ENCODE data around the gene ZNF593OS. TPM values are rescaled to one million over a fixed set of nuclear protein-coding genes. Genes with fewer than 3 reads are reported as not detected.

ZNF593OS gene
- total RNA-seq, 2 donors from 2014 or later = not detected

DNA sequence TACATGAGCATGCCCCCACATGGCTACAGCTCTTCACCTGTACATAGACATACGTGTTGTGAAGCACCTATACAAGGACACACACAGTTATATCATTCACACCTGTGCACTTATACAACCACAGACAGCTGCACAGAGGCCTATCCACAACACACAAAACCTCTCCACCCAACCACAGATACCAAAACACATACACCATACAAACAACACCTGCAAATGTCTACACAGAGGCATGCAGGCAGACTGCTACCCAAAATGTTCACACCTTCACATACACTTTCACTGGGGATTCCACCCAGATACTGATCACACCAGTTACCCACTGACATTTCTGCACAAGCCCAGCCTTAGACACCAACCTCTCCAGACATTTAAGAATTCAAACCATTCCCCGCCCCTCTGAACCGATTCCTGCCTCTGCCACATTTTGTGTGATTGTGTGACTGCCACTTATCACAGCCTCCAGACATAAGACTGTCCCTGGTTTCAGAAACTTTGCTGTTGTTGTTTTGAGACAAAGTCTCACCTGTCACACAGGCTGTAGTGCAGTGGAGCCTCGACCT is 4.8 kb downstream of the ZNF593OS start:
- no peak for DNase-seq (ENCODE audit: low spot score)
- H3K9me3 ChIP-seq = no peaks in the 10 kb centered on the region
- no peaks in the 10 kb centered on the region for H3K36me3 ChIP-seq
- no peak overlapping the region for H3K4me3 ChIP-seq
- H3K27ac ChIP-seq = no peak overlapping the region
- no peaks in the 10 kb centered on the region for H3K27me3 ChIP-seq (replicated peaks; ENCODE audit: insufficient read depth)
- TF ChIP-seq, protein P1, sequence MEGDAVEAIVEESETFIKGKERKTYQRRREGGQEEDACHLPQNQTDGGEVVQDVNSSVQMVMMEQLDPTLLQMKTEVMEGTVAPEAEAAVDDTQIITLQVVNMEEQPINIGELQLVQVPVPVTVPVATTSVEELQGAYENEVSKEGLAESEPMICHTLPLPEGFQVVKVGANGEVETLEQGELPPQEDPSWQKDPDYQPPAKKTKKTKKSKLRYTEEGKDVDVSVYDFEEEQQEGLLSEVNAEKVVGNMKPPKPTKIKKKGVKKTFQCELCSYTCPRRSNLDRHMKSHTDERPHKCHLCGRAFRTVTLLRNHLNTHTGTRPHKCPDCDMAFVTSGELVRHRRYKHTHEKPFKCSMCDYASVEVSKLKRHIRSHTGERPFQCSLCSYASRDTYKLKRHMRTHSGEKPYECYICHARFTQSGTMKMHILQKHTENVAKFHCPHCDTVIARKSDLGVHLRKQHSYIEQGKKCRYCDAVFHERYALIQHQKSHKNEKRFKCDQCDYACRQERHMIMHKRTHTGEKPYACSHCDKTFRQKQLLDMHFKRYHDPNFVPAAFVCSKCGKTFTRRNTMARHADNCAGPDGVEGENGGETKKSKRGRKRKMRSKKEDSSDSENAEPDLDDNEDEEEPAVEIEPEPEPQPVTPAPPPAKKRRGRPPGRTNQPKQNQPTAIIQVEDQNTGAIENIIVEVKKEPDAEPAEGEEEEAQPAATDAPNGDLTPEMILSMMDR (IDR thresholded peaks at IDR 0.05) = no peak
- ATAC-seq (ENCODE audit: insufficient number of reproducible peaks, low FRiP score, low read depth) = no peak
- H3K4me1 ChIP-seq (ENCODE audit: control insufficient read depth in 1 of 2, low read depth in 2 of 2) = peaks cover 5 to 18% of the 10 kb centered on the region in 2 donors

DNA sequence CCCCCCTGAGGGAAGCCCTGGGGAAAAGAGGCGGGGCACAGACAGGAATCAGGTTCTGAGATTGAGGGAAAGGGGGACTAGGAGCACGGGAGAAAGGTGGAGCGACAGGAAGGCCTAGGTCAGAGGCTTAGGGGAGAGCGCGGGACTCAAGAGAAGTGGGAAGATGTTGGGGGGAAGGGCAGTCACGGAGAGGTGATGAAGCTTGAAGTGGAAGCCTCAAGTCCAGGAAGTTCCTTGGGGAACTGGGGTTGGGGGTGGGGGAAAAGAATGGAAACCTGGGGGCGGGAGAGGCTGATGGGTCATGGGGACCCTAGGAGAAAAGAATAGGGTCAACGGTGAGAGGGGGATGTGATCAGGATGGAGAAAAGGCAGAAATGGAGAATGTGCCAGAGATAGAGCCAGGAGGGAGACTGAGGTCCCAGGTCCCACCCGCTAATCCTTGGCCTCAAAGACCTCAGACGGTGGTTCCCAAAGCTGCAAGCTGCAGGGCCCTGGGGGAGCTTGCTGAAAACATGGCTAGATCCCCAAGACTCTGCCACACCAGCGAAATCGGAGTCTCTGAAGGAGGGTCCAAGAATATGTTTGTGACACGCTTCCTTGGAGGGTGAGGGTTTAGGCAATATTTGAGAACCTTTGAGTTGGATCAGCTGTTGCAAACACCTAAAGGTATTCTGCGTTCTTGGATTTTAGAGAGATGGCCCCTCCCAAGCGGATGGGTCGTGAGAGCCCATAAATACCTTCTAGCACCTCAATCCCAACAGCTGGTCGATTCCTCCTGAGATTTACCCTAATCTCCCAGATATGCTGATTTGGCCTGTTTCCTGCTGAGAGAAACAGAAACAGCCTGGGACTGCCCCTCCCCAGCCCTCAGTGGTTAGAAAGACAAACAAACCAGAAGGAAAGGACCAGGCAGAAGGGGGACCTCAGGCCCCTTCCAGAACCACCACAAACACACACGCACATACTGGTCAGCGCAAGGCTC is 6.5 kb downstream of the ZNF593OS start:
- Histone ChIP-seq H3K4me3 (peak overlapping the region; percentile 68), H3K27ac (peak overlapping the region in 1 of 2 donors; percentile 50), H3K27me3 (replicated peaks; ENCODE audit: insufficient read depth) (no peaks in the 10 kb centered on the region), H3K9me3 (no peaks in the 10 kb centered on the region), H3K36me3 (no peaks in the 10 kb centered on the region), H3K4me1 (ENCODE audit: control insufficient read depth in 1 of 2, low read depth in 2 of 2) (peaks cover 0 to 12% of the 10 kb centered on the region in 2 donors)
- TF ChIP-seq, protein P1 (IDR thresholded peaks at IDR 0.05) = no peak
- DNase-seq (ENCODE audit: low spot score) (no peak), ATAC-seq (ENCODE audit: insufficient number of reproducible peaks, low FRiP score, low read depth) (no peak)

DNA sequence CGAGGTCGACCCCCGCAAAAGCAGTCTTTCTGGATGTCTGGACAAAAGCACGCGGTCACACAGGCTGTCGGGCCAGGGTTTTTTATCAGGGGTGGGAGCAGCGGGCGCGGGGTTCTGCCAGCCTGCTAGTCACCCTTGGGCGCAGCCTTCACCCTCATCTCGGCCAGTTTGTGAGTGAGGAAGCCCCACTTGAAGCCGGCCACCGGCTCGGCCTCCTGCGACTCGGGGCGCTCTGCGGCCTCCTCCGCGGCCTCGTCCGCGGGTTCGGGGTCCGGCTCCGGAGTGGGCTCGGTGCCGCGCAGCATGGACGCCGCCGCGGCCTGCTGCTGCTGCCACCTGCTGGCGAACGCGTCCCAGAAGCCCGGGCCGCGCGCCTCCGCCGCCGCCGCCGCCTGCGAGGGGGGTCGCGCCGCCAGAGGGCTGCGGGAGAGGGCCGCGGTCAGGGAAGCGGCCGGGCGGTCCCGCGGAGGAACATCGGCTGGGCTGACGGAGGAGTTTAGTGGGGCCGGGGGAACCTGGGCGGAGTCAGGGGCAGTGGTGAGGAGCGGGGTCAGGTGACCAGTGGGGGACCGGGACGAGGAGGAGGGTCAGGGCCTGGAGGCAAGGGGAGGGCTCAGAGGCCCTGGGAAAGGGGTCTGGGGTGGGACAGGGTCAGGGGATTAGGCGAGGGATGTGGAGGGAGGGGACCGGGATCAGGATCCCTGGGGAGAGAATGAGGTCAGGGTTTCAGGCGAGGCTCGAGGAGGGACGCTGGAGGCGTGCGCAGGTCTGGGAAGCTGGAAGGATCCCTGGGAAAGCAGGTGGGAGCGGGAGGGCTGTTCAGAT is 7.4 kb downstream of the ZNF593OS start:
- no peak for ATAC-seq (ENCODE audit: insufficient number of reproducible peaks, low FRiP score, low read depth)
- TF ChIP-seq, protein P1 (IDR thresholded peaks at IDR 0.05) = peak; percentile 59

DNA sequence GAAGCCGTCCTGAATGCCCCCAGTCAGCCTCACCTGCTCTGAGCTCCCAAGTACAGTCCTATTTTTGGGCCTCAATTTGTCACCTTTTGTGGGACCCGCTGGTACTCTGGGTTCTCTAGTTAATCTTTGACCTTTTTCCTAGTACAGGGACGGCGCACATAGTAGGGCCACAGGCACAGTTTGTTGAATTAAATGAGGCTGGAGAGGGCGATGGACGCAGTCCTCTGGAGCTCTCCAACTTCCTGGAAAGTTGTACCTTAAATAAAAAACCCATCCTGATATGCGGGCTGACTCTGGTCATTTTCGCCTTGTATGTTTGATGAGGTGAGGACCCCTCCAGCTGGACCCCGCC is 8.0 kb downstream of the ZNF593OS start:
- no peak for ATAC-seq (ENCODE audit: insufficient number of reproducible peaks, low FRiP score, low read depth)
- TF ChIP-seq, protein P1 (IDR thresholded peaks at IDR 0.05) = no peak
- no peaks in the 10 kb centered on the region for H3K9me3 ChIP-seq
- no peaks in the 10 kb centered on the region for H3K36me3 ChIP-seq
- H3K27me3 ChIP-seq (replicated peaks; ENCODE audit: insufficient read depth) = no peaks in the 10 kb centered on the region
- peaks cover 0 to 12% of the 10 kb centered on the region in 2 donors for H3K4me1 ChIP-seq (ENCODE audit: control insufficient read depth in 1 of 2, low read depth in 2 of 2)
- no peak overlapping the region for H3K27ac ChIP-seq
- no peak for DNase-seq (ENCODE audit: low spot score)
- peak overlapping the region; percentile 68 for H3K4me3 ChIP-seq

More for the DNA sequence above, 7.4 kb downstream of the ZNF593OS start:
- H3K27me3 ChIP-seq (replicated peaks; ENCODE audit: insufficient read depth) = no peaks in the 10 kb centered on the region
- H3K4me3 ChIP-seq = peak overlapping the region; percentile 68
- H3K4me1 ChIP-seq (ENCODE audit: control insufficient read depth in 1 of 2, low read depth in 2 of 2) = peaks cover 0 to 12% of the 10 kb centered on the region in 2 donors
- H3K27ac ChIP-seq = peak overlapping the region in 1 of 2 donors; percentile 50
- no peaks in the 10 kb centered on the region for H3K36me3 ChIP-seq
- no peak for DNase-seq (ENCODE audit: low spot score)
- no peaks in the 10 kb centered on the region for H3K9me3 ChIP-seq
